Osteocyte (in vitro differentiated cells): ENCODE measurements around the gene GNAZ. TPM values are rescaled to one million over a fixed set of nuclear protein-coding genes. Genes with fewer than 3 reads are reported as not detected.

Source experiments
- DNase-seq: peaks from one replicate; pipeline ENCODE4 v3.0.0; 2021; ENCODE audit warnings: mixed read lengths; ENCODE audit not compliant: unreplicated experiment; ENCODE audit errors: extremely low spot score
- H3K27ac Mint-ChIP-seq: one replicate; pipeline ENCODE4 v1.8.0; 2021; ENCODE audit warnings: mild to moderate bottlenecking, mixed read lengths; ENCODE audit not compliant: unreplicated experiment
- H3K27me3 Mint-ChIP-seq: one replicate; pipeline ENCODE4 v1.8.0; 2021; ENCODE audit warnings: mixed read lengths; ENCODE audit not compliant: unreplicated experiment
- H3K36me3 Mint-ChIP-seq: one replicate; pipeline ENCODE4 v1.8.0; 2021; ENCODE audit warnings: mixed read lengths; ENCODE audit not compliant: unreplicated experiment
- H3K4me1 Mint-ChIP-seq: one replicate; pipeline ENCODE4 v1.8.0; 2021; ENCODE audit warnings: mixed read lengths; ENCODE audit not compliant: unreplicated experiment
- H3K4me3 Mint-ChIP-seq: one replicate; pipeline ENCODE4 v1.8.0; 2021; ENCODE audit warnings: mild to moderate bottlenecking, moderate library complexity, mixed read lengths; ENCODE audit not compliant: unreplicated experiment
- H3K9me3 Mint-ChIP-seq: one replicate; pipeline ENCODE4 v1.8.0; 2021; ENCODE audit warnings: mixed read lengths; ENCODE audit not compliant: unreplicated experiment
- CTCF ChIP-seq: fragments of 200-600 bp; sonication (generic); IDR thresholded peaks from 2 replicates; pipeline ENCODE4 v1.5.0; 2021; ENCODE audit warnings: antibody characterized with exemption, mild to moderate bottlenecking, moderate library complexity
- total RNA-seq: library from RNA; stranded (reverse); gene quantifications from 2 replicates; pipeline ENCODE4 v1.2.1, GENCODE V29; 2021

GNAZ gene
- total RNA-seq, 1 donor from 2014 or later: 2.9 TPM

GRCh38 chr22:23095733-23096342 lies 25.5 kb downstream of the GNAZ start:
- Mint-ChIP-seq H3K4me3 (no peak overlapping the region), H3K27me3 (no peaks in the 10 kb centered on the region), H3K4me1 (peaks cover 5% of the 10 kb centered on the region), H3K36me3 (no peaks in the 10 kb centered on the region), H3K9me3 (no peaks in the 10 kb centered on the region), H3K27ac (no peak overlapping the region)
- DNase-seq: no peak
- TF ChIP-seq CTCF: no peak

GRCh38 chr22:23097412-23098229 lies 27.3 kb downstream of the GNAZ start:
- Mint-ChIP-seq H3K27me3 (no peaks in the 10 kb centered on the region), H3K9me3 (no peaks in the 10 kb centered on the region), H3K27ac (no peak overlapping the region), H3K36me3 (no peaks in the 10 kb centered on the region), H3K4me1 (peaks cover 5% of the 10 kb centered on the region), H3K4me3 (no peak overlapping the region)
- no peak for TF ChIP-seq CTCF
- no peak for DNase-seq

- Mint-ChIP-seq H3K4me1 (peaks cover 5% of the 10 kb centered on the region), H3K27ac (no peak overlapping the region), H3K4me3 (no peak overlapping the region), H3K9me3 (no peaks in the 10 kb centered on the region), H3K27me3 (no peaks in the 10 kb centered on the region), H3K36me3 (no peaks in the 10 kb centered on the region)
- no peak for DNase-seq
- no peak for TF ChIP-seq CTCF
Observed at GRCh38 chr22:23098230-23098705, 27.9 kb downstream of the GNAZ start.

GRCh38 chr22:23098718-23099530 lies 28.6 kb downstream of the GNAZ start:
- H3K27ac Mint-ChIP-seq: no peak overlapping the region
- H3K36me3 Mint-ChIP-seq: no peaks in the 10 kb centered on the region
- H3K9me3 Mint-ChIP-seq: no peaks in the 10 kb centered on the region
- H3K4me3 Mint-ChIP-seq: no peak overlapping the region
- peaks cover 5% of the 10 kb centered on the region for H3K4me1 Mint-ChIP-seq
- TF ChIP-seq CTCF: no peak
- H3K27me3 Mint-ChIP-seq: no peaks in the 10 kb centered on the region
- no peak for DNase-seq

- no peak for TF ChIP-seq CTCF
- Mint-ChIP-seq H3K9me3 (no peaks in the 10 kb centered on the region), H3K4me1 (peaks cover 5% of the 10 kb centered on the region), H3K4me3 (no peak overlapping the region), H3K27me3 (no peaks in the 10 kb centered on the region), H3K27ac (no peak overlapping the region), H3K36me3 (no peaks in the 10 kb centered on the region)
- no peak for DNase-seq
Observed at GRCh38 chr22:23099531-23099804, 29.1 kb downstream of the GNAZ start.
